Stimulated activated CD4-positive, alpha-beta T cell treated with anti-CD3 and anti-CD28 coated beads, Interleukin-15, amount 100 ng/mL, for 24 hours (primary cell): Measurements from ENCODE around the gene ARHGAP10.
"Not testable (repeated sequence)": the region's sequence is repeated elsewhere in the genome, so short reads cannot be mapped to it uniquely, and the experiment has no call there.

ENCODE experiments used
- DNase-seq: peaks from one replicate; pipeline ENCODE4 v3.0.0-alpha.2; 2020

ARHGAP10 gene

DNA sequence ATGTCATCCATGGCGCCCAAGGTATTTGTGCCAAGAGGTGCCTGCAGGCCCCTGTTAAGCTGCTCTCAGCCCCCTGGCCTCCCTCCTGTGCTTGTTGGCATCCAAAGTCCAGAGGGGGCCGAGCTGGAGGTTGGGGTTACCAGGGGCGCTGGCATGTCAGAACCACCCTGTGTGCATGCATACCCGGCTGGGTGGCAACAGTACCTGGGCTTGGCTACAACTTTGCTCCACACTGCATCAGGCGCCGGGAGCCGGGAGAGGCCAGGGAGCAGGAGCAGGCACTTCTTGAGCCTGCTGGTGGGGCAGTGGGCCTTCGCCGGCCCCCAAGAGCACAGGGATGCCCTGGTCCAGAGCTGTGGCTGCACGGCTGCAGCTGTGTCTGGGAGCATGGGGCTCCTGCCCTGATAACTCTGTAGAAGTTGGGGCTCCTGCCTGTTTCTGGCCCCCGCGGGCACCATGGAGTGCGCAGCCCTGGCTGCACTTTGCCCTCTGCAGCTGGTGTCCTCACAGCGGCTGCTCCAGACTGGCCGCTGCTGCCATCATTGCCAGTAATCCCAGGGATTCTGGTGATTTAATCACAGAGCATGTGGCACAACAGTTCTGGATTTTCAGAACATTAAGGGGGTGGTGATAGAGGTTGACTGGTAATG lies 130.3 kb downstream of the ARHGAP10 start:
- DNase-seq = no peak

DNA sequence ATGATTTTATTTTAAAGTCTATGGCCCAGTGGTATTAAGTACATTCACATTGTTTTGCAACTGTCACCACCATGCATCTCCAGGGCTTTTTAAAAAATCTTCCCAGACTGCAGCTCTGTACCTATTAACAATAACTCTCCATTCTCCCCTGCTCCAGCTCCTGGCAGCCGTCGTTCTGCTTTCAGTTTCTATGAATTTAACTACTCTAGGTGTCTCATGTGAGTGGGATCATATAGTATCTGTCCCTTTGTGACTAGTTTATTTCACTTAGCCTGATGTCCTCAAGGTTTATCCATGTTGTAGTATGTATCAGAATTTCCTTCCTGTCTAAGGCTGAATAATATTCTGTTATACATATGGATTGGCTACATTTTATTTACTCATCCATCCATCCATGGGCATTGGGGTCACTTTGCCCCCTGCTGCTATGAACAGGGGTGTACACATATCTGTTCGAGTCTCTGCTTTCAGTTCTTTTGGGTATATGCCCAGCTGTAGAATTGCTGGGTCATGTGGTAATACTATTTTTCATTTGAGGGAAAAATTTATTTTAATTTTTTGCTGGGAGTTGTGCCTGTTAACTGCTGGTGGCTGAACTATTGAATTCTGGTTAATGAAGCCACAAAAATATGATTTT lies 131.3 kb downstream of the ARHGAP10 start:
- no peak for DNase-seq

DNA sequence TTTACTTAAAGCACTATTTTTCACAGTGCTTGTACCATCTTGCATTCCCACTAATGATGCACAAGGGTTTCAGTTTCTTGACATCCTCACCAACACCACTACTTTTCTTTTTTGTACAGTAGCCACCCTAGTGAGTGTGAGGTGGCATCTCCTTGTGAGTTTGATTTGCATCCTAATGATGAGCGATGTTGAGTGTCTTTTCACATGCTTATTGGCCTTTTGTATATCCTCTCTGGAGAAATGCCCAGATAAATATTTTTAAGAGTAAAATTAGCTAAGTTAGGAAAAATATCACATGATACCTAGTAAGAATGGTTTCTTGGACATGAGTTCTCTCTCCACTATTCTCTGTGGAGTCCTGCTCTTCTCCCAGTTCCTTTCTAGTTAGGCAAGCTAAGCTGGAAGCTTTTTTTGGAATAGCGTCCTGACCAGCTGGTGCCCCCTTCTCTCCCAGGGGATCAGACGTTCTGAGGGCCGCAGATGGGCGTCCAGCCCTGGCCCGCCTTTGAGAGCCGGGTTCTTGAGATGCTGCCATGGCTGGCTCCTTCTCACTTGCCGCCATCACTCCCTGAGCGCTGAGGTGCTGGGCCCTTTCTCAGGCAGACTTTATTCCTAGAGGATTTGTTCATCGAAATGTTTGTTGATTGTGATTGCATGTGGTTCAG lies 132.1 kb downstream of the ARHGAP10 start:
- no peak for DNase-seq

DNA sequence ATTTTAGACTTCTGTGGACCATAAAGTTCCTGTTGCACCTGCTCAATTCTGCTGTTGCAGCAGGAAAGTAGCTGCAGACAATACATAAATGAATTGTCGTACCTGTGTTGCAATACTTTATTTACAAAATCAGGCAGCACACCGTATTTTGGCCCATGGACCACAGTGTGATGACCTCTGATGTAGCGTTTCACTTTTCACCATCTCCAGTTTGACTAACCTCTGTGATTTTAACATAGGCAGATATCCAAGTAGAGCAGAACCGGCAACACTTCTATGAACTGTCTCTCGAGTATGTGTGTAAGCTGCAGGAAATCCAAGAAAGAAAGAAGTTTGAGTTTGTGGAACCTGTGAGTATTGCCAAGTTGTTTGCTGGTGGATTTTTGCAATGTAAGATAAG lies 132.7 kb downstream of the ARHGAP10 start:
- DNase-seq = no peak

DNA sequence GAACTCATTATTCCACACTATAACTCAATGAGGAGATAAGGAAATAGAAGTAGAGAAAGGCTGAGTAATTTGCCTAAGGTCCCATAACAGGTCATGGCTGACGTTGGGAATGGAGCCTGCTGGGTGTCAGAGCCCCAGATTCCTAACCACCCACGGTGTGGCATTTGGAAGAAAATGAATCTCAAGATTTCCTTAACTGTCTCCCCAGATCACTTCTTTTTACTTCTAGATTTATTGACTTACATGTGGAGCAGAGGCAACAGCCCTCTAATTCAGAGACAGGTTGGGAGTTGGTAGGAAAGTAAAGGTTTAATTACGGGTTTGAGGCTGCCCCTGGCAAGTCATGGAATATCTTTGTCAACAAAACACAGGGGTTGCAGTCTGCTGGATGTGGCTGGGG lies 134.0 kb downstream of the ARHGAP10 start:
- DNase-seq = no peak

DNA sequence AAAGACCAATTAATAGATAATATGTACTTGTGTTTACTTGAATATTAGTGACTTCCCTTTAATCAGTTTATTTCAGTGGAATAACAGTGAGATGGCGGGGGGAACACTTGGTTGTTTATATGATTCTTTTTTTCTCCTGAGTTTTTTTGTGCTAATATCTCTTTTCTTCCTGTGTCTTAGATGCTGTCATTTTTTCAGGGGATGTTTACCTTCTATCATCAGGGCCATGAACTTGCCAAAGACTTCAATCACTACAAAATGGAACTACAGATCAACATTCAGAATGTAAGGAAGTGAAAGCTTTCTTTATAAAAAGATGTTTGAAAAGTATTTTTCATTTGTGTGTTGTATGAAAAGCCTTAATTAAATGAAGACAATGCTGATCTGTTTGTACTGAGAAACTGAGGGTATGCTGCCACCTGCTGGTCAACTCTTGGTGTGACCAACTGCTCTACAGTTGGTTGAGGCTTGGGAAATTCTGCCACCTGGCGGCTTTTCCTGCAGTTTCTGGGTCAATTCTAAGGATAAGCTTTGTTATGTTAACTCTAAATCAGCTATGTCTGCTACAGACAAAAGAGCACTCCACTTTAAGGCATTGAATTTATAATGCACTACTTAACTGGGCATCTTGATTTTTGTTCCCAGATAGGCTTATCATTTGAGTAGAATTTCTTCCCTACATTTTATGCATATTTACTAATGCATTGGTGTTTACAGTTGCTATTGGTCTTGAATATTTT lies 134.8 kb downstream of the ARHGAP10 start:
- DNase-seq = peak; percentile 94

DNA sequence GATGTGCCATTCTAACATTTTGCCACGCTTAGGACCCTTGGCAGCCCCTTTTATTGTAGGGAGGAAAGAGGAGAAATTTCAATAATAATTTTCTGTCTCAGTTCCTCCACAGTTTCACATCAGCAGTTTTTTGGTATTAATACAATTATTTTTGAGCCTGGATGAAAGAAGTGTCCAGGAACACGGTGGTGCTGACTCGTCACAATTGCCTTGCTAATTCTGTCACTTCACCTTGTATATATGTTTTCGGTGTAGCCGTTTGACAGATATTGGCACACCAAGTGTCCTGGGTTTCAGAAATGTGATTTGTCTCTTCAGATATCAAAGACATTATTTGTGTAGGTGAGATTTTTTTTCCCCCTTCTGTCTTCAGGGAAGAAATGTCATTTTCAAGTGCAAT lies 142.2 kb downstream of the ARHGAP10 start:
- DNase-seq = no peak

DNA sequence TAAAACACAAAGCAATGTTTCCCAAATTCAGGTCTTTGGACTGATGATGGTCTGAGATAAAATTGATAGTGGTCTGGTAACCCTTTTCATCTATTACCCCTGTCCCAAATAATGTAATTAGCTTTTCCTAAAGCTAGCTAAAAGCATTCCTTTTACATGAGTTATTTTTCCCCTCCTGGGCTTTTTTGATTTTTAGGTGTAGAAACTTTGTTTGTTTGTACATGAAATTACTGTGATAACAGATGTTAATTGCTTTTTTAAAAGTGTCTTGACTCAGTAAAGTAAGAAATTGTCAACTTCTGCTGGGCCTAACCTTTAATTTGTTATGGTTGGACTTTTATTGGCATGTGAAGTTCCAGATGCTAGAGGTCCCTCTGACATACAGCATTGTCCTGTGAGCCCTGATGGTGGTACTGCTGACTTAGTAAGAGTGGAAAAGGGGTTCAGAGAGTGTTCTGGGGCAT lies 145.5 kb downstream of the ARHGAP10 start:
- no peak for DNase-seq

DNA sequence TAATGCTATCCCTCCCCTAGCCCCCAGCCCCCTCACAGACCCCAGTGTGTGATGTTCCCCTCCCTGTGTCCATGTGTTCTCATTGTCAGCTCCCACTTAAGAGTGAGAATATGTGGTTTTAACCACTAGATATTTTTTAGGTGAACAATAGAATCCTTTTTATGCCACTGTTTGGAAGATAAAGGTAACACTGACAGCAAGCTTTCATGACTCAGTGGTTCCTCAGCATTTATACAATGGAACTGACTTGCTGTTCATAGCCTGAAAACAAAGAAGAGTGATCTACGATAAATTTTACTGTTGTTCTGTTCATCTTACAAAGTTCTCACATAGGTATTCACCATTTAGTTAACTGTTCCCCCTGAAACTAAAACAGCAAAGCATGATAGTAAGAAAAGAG lies 147.8 kb downstream of the ARHGAP10 start:
- DNase-seq = no peak

DNA sequence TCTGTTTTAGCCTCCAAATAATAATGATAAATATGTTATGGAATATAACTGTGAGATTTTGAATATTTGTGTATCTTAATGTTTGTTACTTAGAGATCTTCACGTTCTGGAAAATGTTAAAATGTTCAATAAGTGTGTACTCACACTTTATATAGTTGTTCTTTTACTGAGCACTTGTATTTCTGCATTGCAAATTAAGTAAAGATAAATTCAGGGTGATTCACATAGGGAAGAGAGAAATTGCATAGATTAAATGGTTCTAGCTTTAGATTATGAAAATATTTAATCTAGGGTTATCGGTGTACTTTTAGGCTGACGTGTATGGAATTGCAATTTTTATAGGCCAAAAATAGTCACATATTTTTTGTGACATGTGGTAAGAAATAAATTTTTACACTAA lies 148.6 kb downstream of the ARHGAP10 start:
- no peak for DNase-seq

DNA sequence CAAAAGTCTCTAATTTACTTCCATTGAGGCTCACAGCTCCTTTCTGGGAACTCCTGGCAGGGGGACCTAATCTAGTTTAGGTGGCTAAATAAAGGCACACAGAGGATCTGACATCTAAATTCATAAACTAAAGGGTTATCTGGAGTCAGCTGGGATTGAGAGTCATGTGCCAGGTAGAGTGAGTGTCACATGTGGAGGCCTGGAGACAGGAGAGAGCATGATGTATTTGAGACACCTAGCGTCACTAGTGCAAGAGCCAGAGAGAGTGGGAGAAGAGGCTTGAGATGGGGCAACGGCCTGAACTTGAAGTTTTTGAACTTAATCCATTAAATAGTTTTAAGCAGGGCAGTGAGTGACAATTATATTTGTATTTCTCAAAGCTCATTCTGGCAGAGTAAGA lies 152.6 kb downstream of the ARHGAP10 start:
- DNase-seq = no peak

DNA sequence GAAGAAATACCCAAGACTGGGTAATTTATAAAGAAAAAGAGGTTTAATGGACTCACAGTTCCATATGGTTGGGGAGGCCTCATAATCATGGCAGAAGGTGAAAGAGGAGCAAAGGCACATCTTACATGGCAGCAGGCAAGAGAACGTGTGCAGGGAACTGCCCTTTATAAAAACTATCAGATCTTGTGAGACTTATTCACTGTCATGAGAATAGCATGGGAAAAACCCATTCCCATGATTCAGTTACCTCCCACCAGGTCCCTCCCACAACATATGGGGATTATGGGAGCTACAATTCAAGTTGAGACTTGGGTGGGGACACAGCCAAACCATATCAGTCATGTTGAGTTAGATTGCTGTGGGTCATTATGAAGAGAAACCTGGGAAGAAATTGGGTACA lies 153.3 kb downstream of the ARHGAP10 start:
- DNase-seq = not testable (repeated sequence)

DNA sequence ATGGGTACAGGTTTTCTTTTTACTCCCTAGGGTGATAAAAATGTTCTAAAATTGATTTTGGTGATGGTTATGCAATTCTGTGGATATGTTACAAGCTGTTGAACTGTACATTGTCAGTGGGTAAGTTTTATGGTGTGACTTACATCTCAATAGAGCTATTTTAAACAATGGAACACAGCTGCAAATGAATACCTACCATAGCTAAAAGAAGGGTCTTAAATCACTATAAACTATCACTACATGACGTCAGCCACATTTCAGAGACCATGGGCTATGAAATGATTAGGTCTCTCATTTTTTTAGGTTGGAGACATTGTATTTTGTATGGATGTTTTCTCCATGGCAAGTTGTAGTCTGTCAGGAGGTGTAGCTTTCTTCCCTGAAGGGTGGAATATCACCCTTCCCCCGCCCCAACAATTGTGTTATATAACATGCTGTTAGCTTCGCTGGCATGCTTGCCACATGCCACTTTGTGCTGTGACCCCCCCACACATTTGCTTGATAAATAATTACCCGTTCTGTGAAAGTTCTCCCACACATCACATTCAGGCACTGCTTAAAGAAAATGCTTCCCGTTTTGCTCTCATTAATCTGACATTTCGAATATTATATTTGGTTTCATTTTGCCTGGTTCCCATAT lies 159.7 kb downstream of the ARHGAP10 start:
- no peak for DNase-seq

DNA sequence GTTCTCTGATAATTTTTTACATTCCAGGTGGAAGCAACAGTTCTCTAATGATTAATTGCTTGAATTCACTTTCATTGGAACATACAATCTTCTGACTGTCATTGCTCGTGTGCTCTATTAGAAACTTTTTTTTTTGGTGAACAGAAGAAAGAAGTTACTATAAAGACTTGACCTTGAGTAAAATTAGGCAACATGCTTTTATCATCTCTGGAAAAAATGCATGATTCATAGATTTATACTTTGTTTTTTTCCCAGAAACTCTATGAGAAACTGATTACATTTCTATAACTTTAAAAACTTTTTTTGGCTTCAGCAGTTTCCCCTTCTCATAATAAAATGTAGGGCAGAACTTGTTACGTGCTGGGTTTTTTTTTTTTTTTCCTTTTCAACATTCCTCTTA lies 167.6 kb downstream of the ARHGAP10 start:
- no peak for DNase-seq

DNA sequence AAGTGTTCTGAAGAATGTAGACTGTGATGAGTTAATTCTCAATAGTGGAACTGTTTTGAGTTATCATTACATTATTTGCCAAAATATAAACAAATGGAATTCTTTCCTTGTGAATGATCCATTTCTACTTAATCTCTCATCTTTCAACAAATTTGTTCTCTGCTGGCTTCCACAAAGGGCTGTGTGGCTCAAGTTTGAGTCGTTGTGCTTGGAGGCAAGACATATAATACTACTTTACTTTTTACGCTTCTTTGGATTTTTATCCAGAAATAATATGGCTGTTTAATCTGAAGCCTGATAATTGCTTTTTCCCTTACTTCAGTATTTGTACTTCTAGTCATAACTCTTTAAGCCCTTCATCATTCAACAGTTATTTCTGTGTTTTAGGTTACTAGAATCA lies 169.5 kb downstream of the ARHGAP10 start:
- DNase-seq = no peak

DNA sequence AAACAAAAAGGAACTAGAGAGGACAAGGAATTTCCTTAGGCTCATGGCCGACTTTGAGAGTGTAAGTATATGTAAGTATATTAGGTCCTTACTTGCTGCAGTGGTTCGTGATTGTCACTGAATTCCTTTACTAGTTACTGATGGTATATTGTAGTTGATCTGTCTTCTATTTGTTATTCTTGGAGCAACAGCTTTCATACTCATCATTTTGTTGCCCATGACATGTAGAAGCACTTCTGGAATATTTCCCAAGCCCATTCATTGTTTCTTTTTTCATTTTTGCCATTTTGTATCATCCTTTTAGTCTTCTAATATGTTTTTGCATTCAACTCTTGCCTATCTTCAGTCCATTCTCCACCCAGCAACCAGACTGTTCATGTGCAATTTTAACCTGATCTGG lies 170.0 kb downstream of the ARHGAP10 start:
- DNase-seq = no peak

DNA sequence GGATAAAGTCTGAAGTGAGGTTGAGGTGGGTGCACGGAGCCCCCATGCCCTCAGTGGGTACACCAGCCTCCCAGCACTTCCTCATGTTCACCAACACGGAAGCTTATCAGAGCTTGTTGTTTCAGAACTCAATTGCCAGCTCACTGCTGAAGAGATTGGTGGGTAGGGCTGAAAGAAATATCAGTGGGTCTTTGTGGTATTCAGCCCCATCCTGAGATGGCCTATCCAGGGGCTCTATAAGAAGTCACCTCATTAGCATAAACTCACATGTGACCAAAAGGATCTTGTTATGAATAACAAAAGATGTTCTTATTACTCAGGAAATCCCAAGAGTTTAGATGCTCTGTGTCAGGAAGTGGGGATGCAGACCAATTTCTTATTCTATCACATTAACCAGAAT lies 177.3 kb downstream of the ARHGAP10 start:
- DNase-seq = no peak

DNA sequence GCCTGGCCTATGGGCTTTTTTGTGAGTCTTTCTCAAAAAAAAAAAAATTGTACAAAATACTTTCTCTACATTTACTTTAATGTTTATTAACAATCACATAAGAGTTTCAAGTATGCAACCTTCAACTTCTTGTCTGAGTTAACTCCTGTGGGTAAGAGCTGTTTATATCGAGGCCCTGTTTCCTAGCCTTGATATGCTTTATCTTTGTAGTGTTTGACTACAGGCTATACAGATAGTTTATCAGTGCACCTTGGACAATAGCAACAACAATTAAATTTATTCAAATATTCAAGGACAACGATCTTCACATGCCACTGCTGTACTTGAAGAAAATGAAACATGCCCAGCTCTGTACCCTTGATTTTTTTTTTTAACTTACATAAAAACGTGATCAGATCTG lies 178.4 kb downstream of the ARHGAP10 start:
- DNase-seq = no peak

DNA sequence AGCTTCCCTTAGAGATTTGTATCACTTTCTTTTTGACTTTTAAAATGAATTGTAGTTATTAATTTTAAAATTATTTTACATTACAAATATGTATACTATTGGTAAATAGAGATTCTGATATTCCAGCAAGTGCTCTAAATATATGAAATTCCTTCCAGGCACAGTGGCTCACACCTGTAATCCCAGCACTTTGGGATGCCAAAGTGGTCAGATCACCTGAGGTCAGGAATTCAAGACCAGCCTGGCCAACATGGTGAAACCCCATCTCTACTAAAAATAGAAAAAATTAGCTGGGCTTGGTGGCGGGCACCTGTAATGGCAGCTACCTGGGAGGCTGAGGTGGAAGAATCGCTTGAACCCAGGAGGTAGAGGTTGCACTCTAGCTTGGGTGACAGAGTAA lies 180.2 kb downstream of the ARHGAP10 start:
- not testable (repeated sequence) for DNase-seq

DNA sequence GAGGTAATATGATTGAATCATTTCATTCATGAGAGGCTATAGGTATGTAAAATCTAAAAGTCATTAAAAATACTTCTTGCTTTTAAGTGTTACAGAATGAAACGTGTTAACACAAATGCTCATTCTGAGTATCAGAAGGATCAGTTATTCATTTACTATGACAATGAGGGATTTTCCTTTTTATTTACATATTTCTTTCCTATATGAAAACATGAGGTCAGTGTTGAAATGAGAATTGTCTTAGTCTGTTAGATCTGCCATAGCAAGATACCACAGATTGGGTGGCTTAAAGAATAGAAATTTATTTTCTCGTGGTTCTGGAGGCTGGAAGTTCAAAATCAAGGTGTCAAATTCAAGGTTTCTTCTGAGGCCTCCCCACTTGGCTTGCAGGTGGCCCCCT lies 181.2 kb downstream of the ARHGAP10 start:
- no peak for DNase-seq

DNA sequence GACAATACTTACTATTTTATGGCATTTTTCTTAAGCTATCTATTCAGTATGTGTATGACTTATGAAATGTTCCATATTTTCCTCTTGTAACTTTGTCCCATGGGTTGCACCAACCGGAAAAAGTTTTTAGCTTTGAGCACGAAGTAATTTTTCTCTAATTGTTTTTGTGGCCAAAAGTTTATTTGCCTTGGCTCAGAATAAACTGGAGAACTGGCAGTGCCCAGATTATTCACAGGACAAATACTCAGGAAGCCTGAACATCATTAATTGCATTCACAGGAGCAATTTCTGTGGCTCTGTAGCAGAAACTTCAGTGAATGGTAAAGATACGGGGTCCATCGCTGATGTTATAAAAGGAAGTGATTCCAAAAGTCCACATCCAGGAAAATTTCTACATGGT lies 184.5 kb downstream of the ARHGAP10 start:
- DNase-seq = no peak

DNA sequence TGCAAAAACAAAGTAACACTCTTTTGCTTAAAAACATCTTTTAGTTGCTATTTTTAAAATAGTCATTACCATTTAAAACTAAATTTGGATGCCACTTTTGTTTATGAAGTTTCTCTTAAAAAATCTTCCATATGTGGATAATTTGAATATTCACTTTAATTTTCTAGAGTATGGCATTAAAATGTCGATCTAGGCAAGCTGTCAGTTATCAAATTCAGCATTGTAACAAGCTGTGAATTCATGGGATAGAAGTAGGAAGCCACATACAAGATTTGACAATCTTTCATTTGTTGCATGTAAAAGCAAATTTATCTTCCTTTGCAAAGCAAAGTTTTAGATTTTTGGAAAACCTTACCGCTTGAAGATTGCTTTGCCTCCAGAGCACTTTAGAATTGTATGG lies 191.5 kb downstream of the ARHGAP10 start:
- DNase-seq = no peak

DNA sequence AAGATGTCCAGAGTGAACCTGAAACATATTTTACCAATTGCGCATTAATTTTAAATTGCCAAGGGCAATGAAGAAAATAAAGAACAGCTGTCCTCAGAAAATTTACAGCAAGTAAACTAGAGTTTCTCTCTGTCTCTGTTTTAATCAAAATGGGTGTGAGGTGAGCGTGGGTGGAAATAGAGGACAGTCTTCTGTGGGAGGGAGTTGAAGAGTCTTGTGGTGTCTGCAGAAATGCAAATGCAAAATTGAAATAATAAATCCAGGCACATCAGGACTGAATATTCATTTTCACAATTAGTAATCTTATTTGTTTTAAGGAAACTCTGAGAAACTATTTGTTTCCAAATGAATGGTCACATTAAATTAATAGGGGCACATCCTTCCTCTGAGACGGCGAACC lies 192.0 kb downstream of the ARHGAP10 start:
- no peak for DNase-seq
